OCI-LY7 (cell line): Measurements from ENCODE around the gene THAP10. TPM values are rescaled to one million over a fixed set of nuclear protein-coding genes. Genes with fewer than 3 reads are reported as not detected.

Source experiments
- BruUV-seq: library from RNA; stranded (reverse); fragments of 400-500 nt; replicated peaks from 2 replicates; lab custom pipeline; 2021; lab: Mats Ljungman, UMichigan
- CTCF ChIA-PET: fragments of 300-600 bp; sonication (Branson Sonifier 250); formaldehyde crosslinking; loops from one replicate; lab custom pipeline; 2022; ENCODE audit warnings: antibody characterized with exemption; ENCODE audit not compliant: unreplicated experiment; lab: Charles Lee
- POLR2A ChIA-PET: fragments of 300-600 bp; sonication (Branson Sonifier 250); formaldehyde crosslinking; loops from one replicate; lab custom pipeline; 2022; ENCODE audit warnings: antibody characterized with exemption; lab: Charles Lee
- DNase-seq: peaks from one replicate; pipeline ENCODE4 v3.0.0-alpha.2; 2015; ENCODE audit warnings: low spot score
- H2AFZ ChIP-seq: fragments of 200-600 bp; sonication (generic), shearing (Covaris generic); 2 replicates; pipeline ENCODE4 v1.6.1; 2014; ENCODE audit warnings: mild to moderate bottlenecking, antibody characterized with exemption, low read length, moderate library complexity
- H3K27ac ChIP-seq: fragments of 200-600 bp; sonication (generic); 2 replicates; pipeline ENCODE4 v1.5.1; 2014; ENCODE audit warnings: mixed run types, low read depth, mild to moderate bottlenecking, moderate library complexity, low read length, inconsistent platforms; ENCODE audit not compliant: poor library complexity, severe bottlenecking
- H3K36me3 ChIP-seq: fragments of 200-600 bp; sonication (generic); 2 replicates; pipeline ENCODE4 v1.6.1; 2014; ENCODE audit warnings: mild to moderate bottlenecking, antibody characterized with exemption, low read length, moderate library complexity, mixed read lengths; ENCODE audit not compliant: insufficient read depth
- H3K4me1 ChIP-seq: fragments of 200-600 bp; sonication (generic); 2 replicates; pipeline ENCODE4 v1.5.1; 2014; ENCODE audit warnings: mild to moderate bottlenecking, low read length; ENCODE audit not compliant: insufficient read depth, poor library complexity, severe bottlenecking
- H3K4me2 ChIP-seq: fragments of 200-600 bp; sonication (generic); 2 replicates; pipeline ENCODE4 v1.6.1; 2014; ENCODE audit warnings: mild to moderate bottlenecking, low read length
- H3K4me3 ChIP-seq: fragments of 200-600 bp; sonication (generic); 2 replicates; pipeline ENCODE4 v1.5.1; 2014; ENCODE audit warnings: mild to moderate bottlenecking, low read depth, low read length; ENCODE audit not compliant: poor library complexity, severe bottlenecking
- H3K79me2 ChIP-seq: fragments of 200-600 bp; sonication (generic); 2 replicates; pipeline ENCODE4 v1.6.1; 2016; ENCODE audit warnings: low read depth, mild to moderate bottlenecking, low read length, moderate library complexity, mixed read lengths; ENCODE audit not compliant: insufficient read depth
- H3K9me2 ChIP-seq: fragments of 200-600 bp; sonication (generic); 2 replicates; pipeline ENCODE4 v1.6.1; 2016; ENCODE audit warnings: mild to moderate bottlenecking, low read length, mixed read lengths; ENCODE audit not compliant: insufficient read depth
- H3K9me3 ChIP-seq: fragments of 200-600 bp; sonication (generic); 2 replicates; pipeline ENCODE4 v1.6.1; 2014; ENCODE audit warnings: mild to moderate bottlenecking, mixed run types, low read length, mixed read lengths
- H4K20me1 ChIP-seq: fragments of 200-600 bp; sonication (generic); 2 replicates; pipeline ENCODE4 v1.6.1; 2014; ENCODE audit warnings: mild to moderate bottlenecking, antibody characterized with exemption, low read length, moderate library complexity, mixed read lengths; ENCODE audit not compliant: insufficient read depth
- EZH2phosphoT487 ChIP-seq: fragments of 200-600 bp; sonication (generic); IDR thresholded peaks from 2 replicates; pipeline ENCODE4 v1.6.1; 2018; ENCODE audit warnings: low read depth, borderline replicate concordance, mild to moderate bottlenecking, mixed run types, antibody characterized with exemption, low read length, moderate library complexity, mixed read lengths
- intact Hi-C: fragments of 100-400 bp; cut with micrococcal nuclease; formaldehyde crosslinking; loops from one replicate; pipeline ENCODE4 v1.10.0; 2022; ENCODE audit not compliant: unreplicated experiment
- total RNA-seq, 2 experiments: library from RNA; depleted of rRNA in 1 of 2; stranded (reverse); fragments of >200 nt in 1 of 2; shearing (Covaris generic) in 1 of 2; gene quantifications; 2 replicates each; pipeline ENCODE4 v1.2.3, GENCODE V29; 2014 to 2022
- TF ChIP-seq, protein P1 (sequence below): fragments of 200-600 bp; sonication (generic); conservative IDR thresholded peaks from 2 replicates; pipeline ENCODE4 v1.5.1; 2014; ENCODE audit warnings: mild to moderate bottlenecking, antibody characterized with exemption, low read length, moderate library complexity, mixed read lengths

Gene THAP10
- total RNA-seq, 2 experiments from 2014 or later = not detected

DNA sequence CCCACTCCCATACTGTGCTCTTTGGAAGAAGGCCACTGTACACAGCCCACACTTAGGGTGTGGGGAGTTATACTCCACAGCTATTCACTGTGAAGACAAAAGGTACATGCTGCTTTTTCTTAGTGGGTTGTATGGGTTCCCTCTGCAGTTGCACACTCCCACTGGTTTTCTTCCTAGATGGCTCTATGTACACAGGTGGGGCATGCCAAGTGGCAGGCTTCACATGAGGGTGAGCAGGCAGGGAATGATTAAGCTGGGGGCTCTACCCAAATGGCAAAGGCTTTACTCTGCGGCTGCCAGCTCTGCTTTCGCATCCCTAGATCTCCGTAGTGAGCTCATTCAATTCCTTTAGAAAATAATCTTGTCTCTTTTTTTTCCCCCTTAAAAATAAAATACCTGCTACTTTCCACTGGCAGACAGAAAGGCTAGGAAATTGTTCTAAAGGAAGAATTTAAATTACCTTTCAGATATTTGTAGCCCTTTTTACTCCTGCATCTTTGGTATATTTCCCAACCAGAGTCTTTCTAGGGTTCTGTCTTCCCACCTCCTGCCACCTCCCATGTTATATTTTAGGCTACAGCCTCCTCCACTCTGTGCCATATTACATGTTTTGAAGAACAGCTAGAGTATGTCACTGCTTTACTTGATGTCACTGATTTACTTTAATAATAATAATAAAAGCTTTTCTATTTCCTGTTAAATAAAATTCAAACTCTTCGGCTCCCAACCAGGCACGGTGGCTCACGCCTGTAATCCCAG is 46.5 kb downstream of the THAP10 start:
- TF ChIP-seq EZH2phosphoT487 = no peak
- TF ChIP-seq, protein P1, sequence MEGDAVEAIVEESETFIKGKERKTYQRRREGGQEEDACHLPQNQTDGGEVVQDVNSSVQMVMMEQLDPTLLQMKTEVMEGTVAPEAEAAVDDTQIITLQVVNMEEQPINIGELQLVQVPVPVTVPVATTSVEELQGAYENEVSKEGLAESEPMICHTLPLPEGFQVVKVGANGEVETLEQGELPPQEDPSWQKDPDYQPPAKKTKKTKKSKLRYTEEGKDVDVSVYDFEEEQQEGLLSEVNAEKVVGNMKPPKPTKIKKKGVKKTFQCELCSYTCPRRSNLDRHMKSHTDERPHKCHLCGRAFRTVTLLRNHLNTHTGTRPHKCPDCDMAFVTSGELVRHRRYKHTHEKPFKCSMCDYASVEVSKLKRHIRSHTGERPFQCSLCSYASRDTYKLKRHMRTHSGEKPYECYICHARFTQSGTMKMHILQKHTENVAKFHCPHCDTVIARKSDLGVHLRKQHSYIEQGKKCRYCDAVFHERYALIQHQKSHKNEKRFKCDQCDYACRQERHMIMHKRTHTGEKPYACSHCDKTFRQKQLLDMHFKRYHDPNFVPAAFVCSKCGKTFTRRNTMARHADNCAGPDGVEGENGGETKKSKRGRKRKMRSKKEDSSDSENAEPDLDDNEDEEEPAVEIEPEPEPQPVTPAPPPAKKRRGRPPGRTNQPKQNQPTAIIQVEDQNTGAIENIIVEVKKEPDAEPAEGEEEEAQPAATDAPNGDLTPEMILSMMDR = no peak
- CTCF ChIA-PET = no interaction called here
- no peak for DNase-seq
- Histone ChIP-seq H2AFZ (no peak overlapping the region), H4K20me1 (no peaks in the 10 kb centered on the region), H3K9me2 (no peaks in the 10 kb centered on the region), H3K79me2 (no peaks in the 10 kb centered on the region), H3K4me3 (no peak overlapping the region), H3K4me2 (no peak overlapping the region), H3K4me1 (no peaks in the 10 kb centered on the region), H3K36me3 (no peaks in the 10 kb centered on the region), H3K27ac (no peak overlapping the region), H3K9me3 (no peaks in the 10 kb centered on the region)
- POLR2A ChIA-PET = interaction anchor here (0.6 kb wide), 1 partner anchor 93 kb away, joined by 4 read pairs; no protein-coding TSS in a partner anchor
- intact Hi-C loops = no loop called here
- BruUV-seq = no TSS peak

DNA sequence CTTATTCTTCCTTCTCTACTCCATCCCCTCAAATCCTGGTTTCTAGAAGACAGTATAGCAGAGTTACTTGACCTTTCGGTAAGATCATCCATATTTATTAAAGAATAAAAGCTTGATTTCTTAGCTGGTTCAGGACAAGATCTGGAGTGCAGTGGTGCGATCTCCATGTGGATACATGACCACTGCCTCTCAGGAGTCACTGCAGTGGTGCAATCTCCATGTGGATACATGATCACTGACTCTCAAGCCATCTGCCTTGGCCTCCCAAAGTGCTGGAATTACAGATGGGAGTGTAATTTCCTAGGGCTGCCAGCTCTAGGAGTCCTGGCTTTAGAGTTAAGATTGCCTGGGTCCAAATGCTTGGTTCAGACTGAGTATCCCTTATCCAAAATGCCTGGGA is 54.8 kb downstream of the THAP10 start:
- Histone ChIP-seq H3K36me3 (no peaks in the 10 kb centered on the region), H3K79me2 (no peaks in the 10 kb centered on the region), H3K9me3 (no peaks in the 10 kb centered on the region), H3K27ac (no peak overlapping the region), H3K4me3 (no peak overlapping the region), H3K9me2 (no peaks in the 10 kb centered on the region), H3K4me1 (no peaks in the 10 kb centered on the region), H3K4me2 (no peak overlapping the region), H2AFZ (no peak overlapping the region), H4K20me1 (no peaks in the 10 kb centered on the region)
- BruUV-seq = no TSS peak
- ChIA-PET POLR2A (interaction anchor here (0.6 kb wide), 1 partner anchor 85 kb away, joined by 3 read pairs; no protein-coding TSS in a partner anchor), CTCF (no interaction called here)
- TF ChIP-seq EZH2phosphoT487 = no peak
- TF ChIP-seq, protein P1 = no peak
- intact Hi-C loops = no loop called here
- no peak for DNase-seq

DNA sequence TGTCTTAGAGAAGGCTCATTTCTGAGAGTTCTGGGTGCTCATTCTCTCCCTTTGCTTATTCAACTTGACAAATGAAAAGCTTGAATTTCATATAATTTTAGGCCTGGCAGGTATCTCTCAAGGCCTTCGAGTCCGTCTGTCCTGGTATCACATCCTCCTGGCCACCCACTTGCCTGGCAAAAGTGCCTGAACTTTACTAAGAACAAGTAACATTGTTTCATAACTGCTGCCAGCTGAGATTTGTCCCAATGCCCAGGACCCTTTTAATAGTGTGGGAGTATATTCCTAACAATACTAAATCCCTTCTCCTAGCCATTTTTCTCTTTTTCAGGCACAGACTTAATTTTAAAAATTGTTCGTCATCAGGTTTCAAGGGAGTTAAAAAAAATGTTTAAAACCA is 56.4 kb downstream of the THAP10 start:
- no peaks in the 10 kb centered on the region for H3K79me2 ChIP-seq
- H3K4me1 ChIP-seq = no peaks in the 10 kb centered on the region
- no peaks in the 10 kb centered on the region for H3K9me2 ChIP-seq
- intact Hi-C loops = no loop called here
- no peak overlapping the region for H2AFZ ChIP-seq
- BruUV-seq = no TSS peak
- POLR2A ChIA-PET = no interaction called here
- H4K20me1 ChIP-seq = no peaks in the 10 kb centered on the region
- no peaks in the 10 kb centered on the region for H3K9me3 ChIP-seq
- no peak overlapping the region for H3K4me3 ChIP-seq
- CTCF ChIA-PET = no interaction called here
- DNase-seq = no peak
- H3K36me3 ChIP-seq = no peaks in the 10 kb centered on the region
- TF ChIP-seq, protein P1 = no peak
- no peak for TF ChIP-seq EZH2phosphoT487
- no peak overlapping the region for H3K27ac ChIP-seq
- H3K4me2 ChIP-seq = no peak overlapping the region
